AG09319 (cell line): Measurements from ENCODE around the gene PLCB1.

Experiments used
- DNase-seq: peaks from one replicate; pipeline ENCODE4 v3.0.0-alpha.2; 2010; ENCODE audit warnings: low read depth; ENCODE audit errors: extremely low read depth
- CTCF ChIP-seq: IDR thresholded peaks from 2 replicates; pipeline ENCODE4 v1.5.1; 2011; ENCODE audit warnings: low read depth, mild to moderate bottlenecking, inconsistent platforms, low read length, moderate library complexity

The PLCB1 gene

GRCh38 chr20:8795404-8795803, 663.3 kb downstream of the PLCB1 start:
- no peak for TF ChIP-seq CTCF
- no peak for DNase-seq

- DNase-seq: no peak
- no peak for TF ChIP-seq CTCF
Measured at GRCh38 chr20:8796088-8796660, 664.1 kb downstream of the PLCB1 start.

GRCh38 chr20:8798505-8798904, 666.4 kb downstream of the PLCB1 start:
- no peak for TF ChIP-seq CTCF

GRCh38 chr20:8800089-8800488, 668.0 kb downstream of the PLCB1 start:
- no peak for TF ChIP-seq CTCF
- DNase-seq: no peak

More at GRCh38 chr20:8798505-8798904, 666.4 kb downstream of the PLCB1 start:
- peak; percentile 18 for DNase-seq

- TF ChIP-seq CTCF: no peak
- DNase-seq: no peak
Measured at GRCh38 chr20:8801686-8802085, 669.6 kb downstream of the PLCB1 start.

GRCh38 chr20:8803065-8803464, 671.0 kb downstream of the PLCB1 start:
- no peak for DNase-seq
- TF ChIP-seq CTCF: no peak

GRCh38 chr20:8803941-8804340, 671.9 kb downstream of the PLCB1 start:
- DNase-seq: no peak
- no peak for TF ChIP-seq CTCF
